Hematopoietic multipotent progenitor cell treated with erythropoietin and hydrocortisone succinate and interleukin-3 and kit ligand, for 4 days (in vitro differentiated cells): ENCODE measurements around the gene ZEB2.

ENCODE experiments used
- DNase-seq: peaks from one replicate; pipeline ENCODE4 v3.0.0-alpha.2; 2015

ZEB2 gene

DNA sequence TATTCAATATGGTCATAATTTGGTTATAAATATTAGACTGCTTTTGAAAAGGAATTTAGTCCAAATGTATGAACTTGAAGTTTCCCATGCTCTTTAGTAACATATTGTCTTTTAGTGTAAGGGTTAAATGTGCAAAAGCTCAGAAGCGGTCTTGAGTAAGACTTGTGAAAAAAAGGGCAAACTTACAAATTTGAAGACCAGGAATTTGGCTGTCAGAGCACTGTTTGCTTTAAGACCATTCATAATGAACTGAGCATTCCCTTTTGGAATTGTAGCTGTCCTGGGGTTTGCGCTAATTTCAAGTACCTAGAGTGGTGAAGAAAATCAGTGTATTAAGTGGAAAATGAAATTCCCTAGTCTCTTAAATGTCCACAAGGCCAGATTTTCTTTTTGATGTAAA is 6.9 kb upstream of the ZEB2 start:
- DNase-seq, result no peak

DNA sequence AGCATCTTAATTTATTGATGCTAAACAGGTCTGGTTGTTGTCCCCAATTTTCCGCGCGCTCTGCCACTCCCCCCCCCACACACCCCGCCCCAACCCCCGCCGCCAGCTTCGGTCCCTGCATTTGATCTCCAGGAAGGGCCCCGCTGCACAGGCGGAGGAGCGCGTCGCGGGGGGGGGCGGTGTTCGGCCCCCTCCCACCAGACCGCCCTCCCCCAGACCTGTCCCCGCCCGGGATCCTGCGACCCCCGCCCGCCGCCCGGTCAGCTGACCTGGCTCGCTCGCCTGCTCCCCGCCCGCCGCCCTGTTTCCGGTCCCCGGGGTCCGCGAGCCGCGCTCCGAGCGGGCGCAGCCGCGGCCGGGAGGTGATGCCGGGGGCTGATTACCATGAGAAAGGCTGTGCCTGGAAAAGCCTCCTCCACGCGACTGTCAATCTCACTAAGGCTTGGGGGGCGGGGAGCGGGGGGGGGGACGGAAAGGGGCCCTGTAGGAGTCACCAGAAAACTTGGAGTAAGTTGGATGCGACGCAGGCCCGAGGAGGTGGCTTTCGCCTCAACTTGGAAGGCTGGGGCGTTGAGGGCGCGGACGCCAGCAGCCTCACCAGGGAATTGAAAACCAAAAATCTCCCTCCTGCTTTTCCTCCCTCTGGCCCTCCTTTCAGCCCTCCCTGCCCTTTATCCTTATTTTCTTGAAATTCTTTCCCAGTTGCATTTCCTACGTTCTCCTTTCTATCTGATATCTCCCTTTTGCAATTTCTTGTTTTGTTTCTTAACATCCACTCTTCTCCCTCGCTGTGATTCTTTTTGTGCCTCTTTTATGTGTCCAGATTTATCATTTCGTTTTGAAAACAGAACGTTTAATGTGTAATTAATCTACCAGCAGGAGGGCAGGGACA is 4.4 kb upstream of the ZEB2 start:
- DNase-seq, result peak; percentile 80

DNA sequence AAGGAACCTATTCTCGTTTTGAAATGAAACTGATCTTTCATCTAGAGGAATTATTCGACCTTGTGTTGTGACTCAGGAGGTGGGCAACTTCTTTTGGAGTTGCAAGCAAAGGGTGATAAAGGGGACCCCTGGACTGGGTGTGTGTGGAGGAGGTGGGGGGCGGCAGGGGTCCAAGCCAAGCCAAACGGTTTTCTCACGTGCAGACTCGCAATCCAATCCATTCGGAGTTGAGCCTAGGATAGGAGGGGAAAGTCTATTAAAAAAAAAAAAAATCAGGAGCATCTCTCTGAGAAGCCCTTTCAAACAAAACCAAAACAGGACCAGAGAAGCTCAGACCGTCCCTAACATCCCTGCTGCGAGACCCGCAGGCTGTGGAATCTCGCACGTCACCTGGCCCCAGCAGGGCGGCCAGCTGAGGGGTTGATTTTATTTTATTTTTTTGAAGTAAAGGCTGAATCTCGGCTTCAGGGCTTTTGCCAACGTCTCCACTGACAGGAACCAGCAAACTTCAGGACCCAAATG is 3.7 kb upstream of the ZEB2 start:
- DNase-seq, result no peak

DNA sequence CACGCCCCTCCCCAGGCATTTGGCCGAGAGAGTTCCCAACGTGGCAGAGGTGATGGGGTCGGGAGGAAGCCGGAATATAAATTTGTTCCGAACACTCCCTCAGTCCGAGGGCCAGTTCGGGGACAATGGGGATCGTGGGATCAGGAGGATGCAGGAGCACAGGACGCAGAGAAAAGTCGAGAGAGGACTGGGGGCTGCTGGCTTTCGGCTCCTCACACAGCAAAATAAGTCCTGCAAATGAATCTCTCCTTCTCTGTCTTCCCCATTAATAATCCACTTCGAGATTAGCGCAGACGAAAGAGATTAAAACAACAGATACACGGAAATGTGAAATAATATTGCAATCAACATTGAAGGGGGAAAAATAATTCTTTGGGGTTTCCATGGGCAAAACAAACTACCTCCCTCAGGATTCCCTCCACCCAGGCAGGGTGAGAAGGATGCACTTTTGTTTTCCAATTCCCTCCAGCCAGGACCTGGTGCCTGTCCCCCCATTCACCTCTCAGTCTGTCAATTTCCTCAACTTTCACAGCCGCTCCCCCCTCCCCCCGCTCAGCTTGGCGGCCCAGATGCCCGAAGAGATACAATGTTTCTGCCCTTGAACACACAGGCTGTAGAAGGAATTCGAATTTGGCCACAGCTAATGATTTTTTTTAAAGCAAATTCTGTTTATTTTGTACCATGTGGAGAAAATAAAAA is 3.1 kb upstream of the ZEB2 start:
- DNase-seq, result peak; percentile 79

DNA sequence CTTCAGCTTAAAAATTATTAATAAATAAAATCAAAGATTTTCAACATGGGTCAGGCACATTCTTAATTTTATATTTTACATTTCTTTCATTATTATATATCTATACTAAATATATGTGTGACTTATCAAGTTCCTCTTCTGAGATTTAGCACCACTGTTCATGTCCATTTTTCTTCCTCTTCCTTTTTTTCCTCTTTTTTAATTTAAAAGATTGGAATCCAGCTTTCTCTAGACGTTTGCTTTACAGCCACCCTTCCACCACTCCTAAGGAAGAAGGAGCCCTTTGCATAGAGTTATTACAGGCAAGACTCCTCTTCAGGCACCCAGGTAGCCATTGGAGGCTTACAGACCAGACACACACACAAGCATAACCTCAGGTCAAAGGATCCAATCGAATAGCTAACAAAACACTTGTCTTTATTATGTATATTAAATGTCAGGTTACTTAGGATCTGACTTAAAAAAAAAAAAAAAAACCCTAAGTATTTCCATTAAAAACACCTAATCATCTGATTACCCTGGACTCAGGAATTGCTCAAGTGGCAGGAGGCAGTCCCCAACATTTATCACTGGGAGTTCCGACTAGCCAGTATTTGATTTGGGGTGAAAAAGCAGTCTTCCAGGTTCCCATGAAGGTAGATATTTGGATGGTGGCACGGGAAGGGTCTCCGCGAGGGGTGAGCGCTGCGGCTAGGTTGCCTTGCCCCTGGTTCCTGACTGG is 2.4 kb upstream of the ZEB2 start:
- peak; percentile 24 for DNase-seq

DNA sequence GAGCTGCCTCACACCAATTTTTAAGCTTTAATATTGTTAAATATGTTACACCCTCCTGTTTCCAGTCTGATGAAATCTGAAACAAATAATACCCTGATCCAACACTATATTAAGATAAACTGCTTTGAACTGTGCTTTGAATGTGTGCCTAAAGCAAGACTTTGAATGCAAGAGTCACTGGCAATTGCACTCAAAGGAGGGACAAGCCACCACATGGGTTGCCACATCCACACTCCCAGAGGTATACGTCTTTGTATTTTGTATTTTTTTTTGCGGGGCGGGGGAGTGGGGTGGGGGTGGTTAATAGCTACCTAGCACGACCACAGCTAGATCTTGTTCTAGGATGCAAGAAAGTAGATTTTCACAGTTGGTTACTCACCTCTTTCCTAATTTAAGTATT is 1.8 kb upstream of the ZEB2 start:
- peak; percentile 54 for DNase-seq

DNA sequence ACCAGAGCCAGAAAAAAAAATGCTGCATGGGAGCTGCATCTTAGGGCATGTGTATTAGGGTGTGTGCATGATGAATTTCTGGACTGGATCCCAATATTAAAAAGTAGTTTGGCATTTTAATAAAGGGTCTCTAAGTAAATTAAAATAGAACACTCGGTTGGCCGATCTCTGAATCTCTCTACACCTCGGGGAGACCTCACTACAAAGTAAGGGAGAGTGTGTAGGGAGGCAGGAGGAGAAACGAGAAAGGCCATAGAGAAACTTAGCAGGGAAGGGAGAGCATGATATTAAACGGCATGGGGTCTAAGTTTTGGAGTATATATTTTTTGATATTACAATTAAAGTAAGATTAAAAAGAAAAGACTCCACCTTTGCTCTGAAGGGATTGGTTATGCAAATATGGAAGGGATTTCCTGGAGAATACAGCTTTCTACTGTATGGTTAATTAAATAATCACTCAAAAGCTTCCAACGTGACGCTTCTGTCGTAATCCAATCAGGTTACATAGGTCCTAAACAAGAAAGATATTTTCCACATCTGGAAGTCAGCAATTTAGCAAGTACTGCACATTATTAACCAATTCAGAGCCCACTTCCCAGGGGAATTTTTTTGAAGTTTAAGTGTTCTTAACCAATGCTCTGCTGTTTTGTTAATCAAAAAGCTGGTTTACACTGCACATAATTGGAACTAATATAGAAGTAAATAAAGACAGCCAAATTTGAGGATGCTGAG is 1.0 kb upstream of the ZEB2 start:
- DNase-seq, result peak; percentile 78

DNA sequence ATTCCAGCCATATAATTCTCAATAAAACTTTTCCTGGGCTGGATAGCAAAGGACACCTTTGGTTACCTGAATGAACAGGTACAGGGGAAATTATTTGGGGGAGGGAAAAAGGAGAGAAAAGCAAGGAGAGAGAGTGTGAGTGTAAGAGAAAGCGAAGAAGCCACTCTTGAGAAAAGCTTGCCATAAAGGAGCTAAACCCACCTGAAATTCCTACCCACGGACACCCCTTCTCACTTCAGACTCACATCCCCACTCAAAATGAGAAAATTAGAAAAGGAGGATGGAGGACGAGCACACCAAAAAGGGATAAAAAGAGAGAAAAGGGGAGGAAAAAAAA is 354 bp downstream of the ZEB2 start:
- no peak for DNase-seq

DNA sequence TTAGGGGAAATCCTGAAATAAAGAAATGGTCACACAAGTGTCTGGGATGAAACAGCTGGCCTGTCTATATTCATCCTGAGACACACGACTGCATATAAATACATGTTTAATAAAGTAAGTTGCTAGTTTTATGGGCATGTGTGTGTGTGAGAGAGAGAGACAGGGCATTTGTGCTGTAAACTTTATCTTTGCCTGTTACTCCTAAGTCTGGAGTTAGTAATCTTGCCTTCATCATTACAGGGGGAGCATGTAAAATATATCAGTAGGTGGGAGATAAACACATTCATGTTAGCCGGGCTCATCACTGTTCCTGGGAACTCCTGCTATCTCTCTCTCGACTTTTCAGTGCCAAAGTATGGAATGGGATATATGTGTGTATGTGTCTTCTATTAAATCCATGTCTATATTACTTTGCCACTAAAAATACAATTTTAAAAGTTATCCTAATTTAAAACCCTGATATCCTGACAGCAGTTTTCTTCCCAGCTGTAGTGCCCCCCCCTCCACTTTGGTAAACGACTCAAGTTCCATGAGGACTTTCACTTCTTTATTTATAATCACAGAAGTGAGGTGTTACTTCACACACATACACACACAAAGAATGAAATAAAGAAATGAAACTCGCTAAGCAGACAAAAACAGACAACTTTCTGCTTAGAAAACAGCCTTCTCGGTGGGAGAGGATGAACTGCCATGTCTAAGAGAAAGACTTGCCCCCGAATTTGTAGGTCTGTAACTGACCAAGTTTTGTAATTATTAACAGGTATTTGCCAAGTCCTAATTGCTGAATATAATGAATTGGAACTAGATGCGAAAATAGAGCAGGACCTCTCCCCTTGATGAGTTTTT is 947 bp downstream of the ZEB2 start:
- peak; percentile 53 for DNase-seq

DNA sequence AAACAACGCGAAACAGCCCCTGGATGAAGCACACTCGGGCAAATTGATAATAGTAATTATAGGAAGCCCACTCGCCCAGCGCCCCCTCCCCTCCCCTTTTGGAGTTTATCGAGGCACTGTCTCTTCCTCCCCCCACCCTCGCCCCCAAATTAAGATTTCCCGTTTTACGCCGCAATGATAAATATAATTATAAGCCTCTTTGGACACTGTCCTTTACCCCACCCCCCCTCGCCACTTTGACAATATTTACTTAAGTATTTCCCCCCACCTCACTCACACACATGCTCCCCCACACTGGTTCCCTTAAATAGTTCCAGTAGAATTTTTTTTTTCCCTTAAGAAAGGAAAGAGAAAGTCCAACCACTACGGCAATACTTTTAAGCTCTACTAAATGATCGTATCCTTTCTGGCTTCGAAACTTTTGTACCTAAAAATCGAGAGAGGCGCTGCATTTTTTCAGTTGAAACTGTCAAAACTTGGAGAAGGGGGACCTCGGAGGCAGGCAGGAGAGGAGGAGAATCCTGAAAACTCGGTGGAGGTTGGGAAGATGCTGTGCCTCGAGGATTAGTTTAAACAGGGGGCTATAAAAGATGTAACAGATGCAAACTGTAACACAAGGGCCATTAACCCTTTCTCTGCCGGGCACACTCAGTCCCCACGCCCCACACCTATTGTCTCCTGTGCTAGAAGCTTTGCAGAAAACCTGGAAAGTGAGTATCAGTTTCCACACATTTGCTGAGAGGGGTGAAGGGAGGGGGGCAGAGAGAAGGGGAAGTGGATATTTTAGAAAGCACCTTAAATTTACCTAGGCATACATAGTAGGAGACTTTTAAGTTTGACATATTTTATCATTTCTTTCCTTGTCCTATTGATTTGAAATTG is 1.8 kb downstream of the ZEB2 start:
- peak; percentile 68 for DNase-seq

DNA sequence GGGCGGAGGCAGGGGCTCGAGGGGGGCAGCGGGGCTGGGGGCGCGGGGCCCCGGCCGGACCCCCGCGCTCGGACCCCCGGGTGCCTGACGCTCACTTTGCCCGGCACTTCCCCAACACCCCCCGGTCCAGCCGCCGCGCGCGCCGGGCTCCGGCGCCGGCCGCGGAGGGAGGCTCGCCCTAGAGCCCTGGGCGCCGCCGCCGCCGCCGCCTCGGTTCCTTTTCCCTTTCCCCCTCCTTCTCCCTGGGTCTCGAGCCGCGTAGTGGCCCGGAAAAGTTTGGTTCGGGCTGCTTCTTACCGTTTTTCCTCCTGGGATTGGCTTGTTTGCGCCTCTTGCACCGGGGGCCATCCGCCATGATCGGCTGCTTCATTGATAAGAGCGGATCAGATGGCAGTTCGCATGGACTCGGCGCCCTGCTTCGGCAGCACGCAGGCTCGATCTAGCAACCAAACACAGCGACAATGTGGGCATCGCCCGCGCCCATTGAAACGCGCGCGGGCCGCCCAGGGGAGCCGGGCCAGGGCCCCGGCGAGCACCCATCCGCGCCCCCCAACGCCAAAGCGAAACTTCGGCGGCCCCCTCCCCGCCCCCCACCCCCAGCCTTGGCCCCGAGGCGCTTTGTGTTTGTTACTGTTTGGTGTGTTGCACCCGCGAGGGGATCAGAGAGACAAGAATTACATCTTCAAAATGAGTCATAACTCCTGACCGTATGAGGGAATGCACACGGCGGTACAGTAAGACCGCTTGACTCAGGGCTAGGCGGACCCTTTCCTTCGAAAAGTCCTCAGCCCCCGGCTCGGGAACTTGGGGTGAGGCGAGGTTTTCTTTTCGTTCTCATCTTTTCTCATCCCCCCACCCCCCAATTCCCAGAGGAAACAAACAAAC is 2.7 kb downstream of the ZEB2 start:
- peak; percentile 84 for DNase-seq

DNA sequence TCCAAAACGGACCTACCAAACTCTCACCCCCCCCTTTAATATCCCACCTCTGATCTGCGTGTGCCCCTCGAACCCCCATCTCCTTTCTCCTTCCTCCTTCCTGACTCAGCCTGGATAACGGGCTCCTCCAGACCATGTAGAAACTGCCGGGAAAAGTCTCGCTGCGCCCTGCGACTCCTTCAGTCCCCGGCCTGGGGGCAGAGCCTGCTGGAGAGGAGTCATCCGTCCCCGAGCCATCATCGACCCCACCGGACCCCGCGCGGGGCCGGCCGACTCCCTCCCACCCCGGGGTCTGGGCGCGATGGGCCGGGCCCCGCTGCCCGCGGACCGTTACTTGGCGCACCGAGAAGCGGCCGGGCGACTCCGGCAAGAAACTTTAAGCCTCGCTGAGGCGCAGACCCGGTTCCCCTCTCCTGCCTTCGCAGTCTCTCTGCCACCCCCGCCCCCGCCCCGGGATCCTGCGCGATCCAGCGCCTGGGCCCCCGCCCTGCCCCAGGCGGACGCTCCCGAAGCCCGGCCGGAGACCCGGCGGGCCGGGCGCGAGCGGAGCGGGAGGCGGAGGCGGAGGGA is 3.4 kb downstream of the ZEB2 start:
- DNase-seq, result no peak

DNA sequence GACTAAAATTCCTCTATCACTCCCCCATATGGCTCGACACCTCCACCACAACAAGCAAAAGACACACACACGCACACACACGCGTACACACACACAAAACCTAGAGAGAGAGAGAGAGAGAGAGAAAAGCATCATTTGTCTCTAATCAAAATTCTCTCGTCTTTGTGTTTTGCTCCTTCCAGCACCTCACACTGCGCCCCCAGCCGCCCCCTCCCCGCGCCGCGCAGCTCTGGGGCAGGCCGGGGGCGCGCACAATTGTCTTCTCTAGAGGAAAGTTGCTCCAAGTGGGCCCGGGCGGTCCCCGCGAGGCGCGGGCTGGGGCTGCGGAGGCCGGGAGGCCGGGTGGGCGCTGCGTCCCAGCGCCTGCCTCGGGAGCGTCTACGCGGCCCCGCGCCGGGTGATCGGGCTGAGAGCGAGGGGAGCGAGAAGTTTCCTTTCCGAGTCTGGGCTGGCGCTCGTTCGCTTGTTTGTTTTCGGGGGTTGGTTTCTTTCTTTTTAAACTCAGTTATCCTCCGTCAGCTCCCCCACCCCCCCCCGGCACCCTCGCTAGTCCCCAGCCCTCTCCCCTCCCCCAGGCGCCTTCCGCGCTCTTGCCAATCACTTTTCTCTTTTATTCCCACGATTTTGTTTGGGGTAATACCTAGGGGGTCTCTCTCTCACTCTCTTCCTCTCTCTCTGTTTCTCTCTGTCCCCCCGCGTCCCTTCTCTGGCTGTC is 4.1 kb downstream of the ZEB2 start:
- DNase-seq, result peak; percentile 86

DNA sequence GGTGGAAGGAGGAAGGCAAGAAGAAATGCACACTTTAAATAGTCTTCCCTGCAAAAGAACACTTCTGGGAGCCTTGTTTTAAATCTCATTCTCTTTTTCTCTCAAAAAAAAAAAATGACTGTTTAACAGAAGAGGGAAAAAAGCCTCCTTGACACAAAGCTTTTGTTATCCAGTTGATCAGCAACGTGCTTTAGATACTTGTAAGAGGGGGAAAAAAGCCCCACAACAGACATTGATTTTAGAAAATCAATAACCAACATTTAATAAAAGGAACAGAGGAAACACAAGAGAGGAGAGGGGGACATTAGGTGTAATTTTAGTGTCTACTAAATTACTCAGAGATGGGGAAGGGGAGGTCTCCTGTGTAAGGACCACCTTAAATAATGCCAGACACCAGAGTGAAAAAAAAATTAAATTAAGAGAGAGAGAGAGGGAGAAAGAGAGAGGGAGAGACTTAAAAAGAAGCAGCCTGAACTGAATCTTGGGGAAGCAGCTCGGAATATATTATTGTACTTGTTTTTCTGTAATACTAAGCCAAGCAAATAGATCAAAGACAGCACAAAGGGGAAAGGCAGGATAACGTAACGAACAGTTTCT is 4.7 kb downstream of the ZEB2 start:
- no peak for DNase-seq

DNA sequence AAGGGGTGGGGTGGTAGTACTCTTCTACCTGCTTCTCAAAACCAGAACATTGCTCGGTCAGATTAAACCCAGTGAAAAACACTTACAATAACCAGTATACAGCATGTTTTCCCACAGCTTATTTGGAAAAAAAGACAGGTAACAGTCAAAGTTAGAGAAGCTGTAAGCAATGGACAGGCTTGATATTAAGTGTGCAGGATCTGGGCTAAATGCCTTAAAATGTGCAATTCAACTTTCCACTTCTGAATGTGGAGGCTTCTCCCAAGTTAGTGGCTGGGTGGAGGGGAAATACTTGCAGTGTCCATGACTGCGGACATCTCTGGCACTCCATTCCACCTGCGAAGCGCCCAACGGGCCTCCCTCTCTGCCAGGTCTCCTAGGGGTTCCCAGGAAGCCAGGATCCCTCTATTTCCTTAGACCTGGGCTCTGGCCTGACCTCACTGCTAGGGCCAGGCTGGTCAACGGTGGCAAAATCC is 5.3 kb downstream of the ZEB2 start:
- DNase-seq, result peak; percentile 51

DNA sequence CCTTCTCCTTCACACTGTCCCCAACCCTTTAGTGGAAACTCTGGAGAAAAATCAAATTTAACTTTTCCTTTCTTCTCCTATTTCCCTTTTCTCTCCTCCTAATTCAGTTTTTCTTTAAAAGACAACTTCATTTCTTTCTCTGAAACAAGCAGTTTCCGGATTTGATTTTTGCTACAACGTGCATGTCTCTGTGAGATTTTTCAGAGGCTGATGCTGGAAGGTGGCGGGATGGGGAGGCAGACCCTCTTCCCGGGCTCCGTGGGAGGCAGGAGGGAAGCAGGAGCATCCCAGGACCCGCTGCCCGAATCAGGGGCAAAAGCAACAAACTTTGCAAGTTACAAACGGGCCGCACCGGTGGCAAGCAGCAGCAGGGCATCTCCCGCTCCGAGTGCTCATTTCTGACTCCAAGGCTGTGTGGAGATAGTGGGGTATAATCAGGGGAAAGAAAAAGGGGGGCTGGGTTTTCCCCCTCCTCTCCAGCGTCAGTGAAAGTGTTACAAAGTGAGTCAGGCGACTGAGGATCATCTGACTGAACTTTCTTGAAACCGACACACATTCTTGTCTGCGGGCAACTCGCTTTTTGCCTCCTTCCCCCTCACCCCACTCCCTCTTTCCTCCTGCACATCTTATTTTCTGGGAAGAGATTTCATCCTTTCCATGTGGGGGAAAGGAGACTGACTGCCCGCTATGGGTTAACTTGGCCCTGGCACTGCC is 6.4 kb downstream of the ZEB2 start:
- no peak for DNase-seq

DNA sequence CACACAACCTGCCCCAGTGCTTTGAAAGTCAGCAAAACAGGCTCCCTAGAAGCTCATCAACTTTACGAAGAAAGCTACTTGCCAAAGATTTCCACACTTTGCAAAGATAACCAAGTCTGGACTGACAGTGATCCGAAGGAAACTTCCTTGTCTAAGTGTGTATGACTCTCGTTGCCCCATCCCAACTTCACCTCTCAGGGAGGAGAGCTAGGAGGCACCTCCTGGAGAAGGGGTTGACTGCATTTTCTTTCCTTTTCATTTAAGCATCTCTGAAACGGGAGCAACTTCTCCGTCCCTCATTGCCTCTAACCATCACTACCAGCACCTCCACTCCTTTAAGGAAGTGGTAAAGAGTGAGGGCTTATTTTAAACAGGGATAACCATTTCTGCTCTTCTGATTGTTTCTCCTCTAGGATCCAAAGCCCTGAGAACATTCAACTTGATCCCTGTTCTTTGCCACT is 7.0 kb downstream of the ZEB2 start:
- DNase-seq, result no peak
